Common myeloid progenitor, CD34-positive (primary cell): ENCODE results near the gene MYT1.
A peak's percentile ranks its signal among the peaks of the same experiment; 100 is the strongest.
"Not testable (repeated sequence)": the region's sequence is repeated elsewhere in the genome, so short reads cannot be mapped to it uniquely, and the experiment has no call there.

Experiments
- CTCF ChIA-PET: fragments of 350-600 bp; sonication (Branson Sonifier 250); formaldehyde crosslinking; loops from one replicate; lab custom pipeline; 2021; ENCODE audit warnings: antibody characterized with exemption; lab: Charles Lee
- POLR2A ChIA-PET: fragments of 350-600 bp; sonication (Branson Sonifier 250); formaldehyde crosslinking; loops from one replicate; lab custom pipeline; 2021; ENCODE audit warnings: antibody characterized with exemption; lab: Charles Lee
- DNase-seq, 3 donors: peaks; one replicate each; pipeline versions ENCODE4 v3.0.0 to v3.0.0-alpha.2; 2013
- H3K27ac ChIP-seq, 2 experiments: 1 replicate in 1 of 2; 2 replicates in 1 of 2; pipeline ENCODE4 v1.7.0; 2013; ENCODE audit warnings: inconsistent platforms in 2 of 2, low read length in 2 of 2, mild to moderate bottlenecking in 2 of 2, low read depth in 1 of 2, moderate library complexity in 1 of 2; ENCODE audit not compliant: severe bottlenecking in 2 of 2, insufficient read depth in 1 of 2, poor library complexity in 1 of 2
- H3K27me3 ChIP-seq, 5 experiments: replicated peaks in 2 of 5; 1 replicate in 3 of 5; 2 replicates in 2 of 5; pipeline versions ENCODE4 v1.6.1 to v1.7.0; 2013; ENCODE audit warnings: low read length in 4 of 5, mild to moderate bottlenecking in 2 of 5, moderate library complexity in 2 of 5, inconsistent platforms in 1 of 5; ENCODE audit not compliant: insufficient read depth in 5 of 5, control insufficient read depth in 4 of 5
- H3K36me3 ChIP-seq, 4 experiments: 1 replicate in 2 of 4; 2 replicates in 2 of 4; pipeline versions ENCODE4 v1.6.1 to v1.7.0; 2013; ENCODE audit warnings: low read length in 3 of 4, control low read depth in 1 of 4, mild to moderate bottlenecking in 1 of 4; ENCODE audit not compliant: control insufficient read depth in 4 of 4, insufficient read depth in 4 of 4
- H3K4me1 ChIP-seq, 4 experiments: 1 replicate in 3 of 4; 2 replicates in 1 of 4; pipeline versions ENCODE4 v1.6.1 to v1.7.1; 2013; ENCODE audit warnings: low read length in 3 of 4, mild to moderate bottlenecking in 3 of 4, control low read depth in 1 of 4, inconsistent platforms in 1 of 4, moderate library complexity in 1 of 4; ENCODE audit not compliant: control insufficient read depth in 4 of 4, insufficient read depth in 4 of 4; ENCODE audit errors: control extremely low read depth in 1 of 4
- H3K4me3 ChIP-seq, 7 experiments: 1 replicate in 4 of 7; 2 replicates in 3 of 7; pipeline versions ENCODE4 v1.5.1 to v1.7.0; 2013; ENCODE audit warnings: mild to moderate bottlenecking in 7 of 7, low read length in 6 of 7, moderate library complexity in 6 of 7, inconsistent platforms in 2 of 7, low read depth in 2 of 7, control low read depth in 1 of 7; ENCODE audit not compliant: insufficient read depth in 4 of 7, control insufficient read depth in 1 of 7; ENCODE audit errors: extremely low read depth in 1 of 7
- H3K9me3 ChIP-seq, 5 experiments: 1 replicate in 4 of 5; 2 replicates in 1 of 5; pipeline versions ENCODE4 v1.6.1 to v1.7.1; 2013; ENCODE audit warnings: low read length in 4 of 5, mild to moderate bottlenecking in 2 of 5, inconsistent platforms in 1 of 5, low read depth in 1 of 5, moderate library complexity in 1 of 5; ENCODE audit not compliant: control insufficient read depth in 4 of 5, insufficient read depth in 2 of 5; ENCODE audit errors: control extremely low read depth in 1 of 5
- WGBS: methylation state at CpG from one replicate; pipeline ENCODE4 v1.1.5; 2013; ENCODE audit not compliant: insufficient coverage; 5-methylcytosine and 5-hydroxymethylcytosine counted together

The MYT1 gene

GRCh38 chr20:64119681-64120341 lies 44.4 kb upstream of the MYT1 start:
- Histone ChIP-seq H3K4me3 (peak overlapping the region in 5 of 7 experiments; percentile 13 to 55 (median 43)), H3K27ac (no peak overlapping the region), H3K36me3 (no peaks in the 10 kb centered on the region), H3K9me3 (no peaks in the 10 kb centered on the region), H3K27me3 (peaks cover 0 to 2% (median 0%) of the 10 kb centered on the region in 5 experiments), H3K4me1 (peaks cover 0 to 14% (median 13%) of the 10 kb centered on the region in 4 experiments)
- WGBS = 76% methylated on average over 10 of the region's 14 CpGs
- POLR2A ChIA-PET = interaction anchor here (0.7 to 1.1 kb wide), 2 partner anchors 47 to 81 kb away, joined by 3 to 4 read pairs; no protein-coding TSS in a partner anchor
- DNase-seq = no peak
- CTCF ChIA-PET = interaction anchor here (0.7 to 9.6 kb wide), 15 partner anchors 11 to 140 kb away, joined by 3 to 178 read pairs (median 10); partner anchors contain the start of genes LKAAEAR1, NPBWR2, OPRL1 and RGS19

GRCh38 chr20:64121586-64121985 lies 42.7 kb upstream of the MYT1 start:
- 96% methylated on average over 9 of the region's 12 CpGs for WGBS
- H3K4me3 ChIP-seq = no peak overlapping the region
- no peak for DNase-seq
- POLR2A ChIA-PET = no interaction called here
- CTCF ChIA-PET = interaction anchor here (1.3 to 9.6 kb wide), 10 partner anchors 13 to 214 kb away, joined by 3 to 178 read pairs (median 16); partner anchors contain the start of genes LKAAEAR1, NPBWR2, OPRL1 and RGS19
- H3K9me3 ChIP-seq = no peaks in the 10 kb centered on the region
- no peak overlapping the region for H3K27ac ChIP-seq
- H3K36me3 ChIP-seq = no peaks in the 10 kb centered on the region
- H3K4me1 ChIP-seq = peaks cover 0 to 14% (median 13%) of the 10 kb centered on the region in 4 experiments
- peaks cover 0 to 2% (median 0%) of the 10 kb centered on the region in 5 experiments for H3K27me3 ChIP-seq

- H3K27ac ChIP-seq, POLR2A ChIA-PET: not testable (repeated sequence)
- H3K4me1 ChIP-seq = peaks cover 0 to 14% (median 13%) of the 10 kb centered on the region in 4 experiments
Measured at GRCh38 chr20:64122927-64123326, 41.3 kb upstream of the MYT1 start.

GRCh38 chr20:64123517-64123916 lies 40.7 kb upstream of the MYT1 start:
- CTCF ChIA-PET = interaction anchor here (6.2 kb wide), 1 partner anchor 15 kb away, joined by 67 read pairs; the partner anchor contains the start of gene NPBWR2
- POLR2A ChIA-PET, H3K27me3 ChIP-seq, H3K9me3 ChIP-seq, DNase-seq, H3K36me3 ChIP-seq, H3K27ac ChIP-seq, H3K4me3 ChIP-seq: not testable (repeated sequence)
- 98% methylated on average over 11 of the region's 11 CpGs for WGBS
- H3K4me1 ChIP-seq = peaks cover 0 to 14% (median 13%) of the 10 kb centered on the region in 4 experiments

More at GRCh38 chr20:64122927-64123326, 41.3 kb upstream of the MYT1 start:
- DNase-seq, H3K9me3 ChIP-seq, H3K36me3 ChIP-seq, H3K27me3 ChIP-seq, H3K4me3 ChIP-seq: not testable (repeated sequence)
- CTCF ChIA-PET = interaction anchor here (1.5 to 9.6 kb wide), 3 partner anchors 14 to 45 kb away, joined by 4 to 178 read pairs (median 67); partner anchors contain the start of genes LKAAEAR1, NPBWR2, OPRL1 and RGS19
- 96% methylated on average over 11 of the region's 11 CpGs for WGBS

GRCh38 chr20:64129146-64129782 lies 35.0 kb upstream of the MYT1 start:
- Histone ChIP-seq H3K27me3 (peaks cover 0 to 4% (median 0%) of the 10 kb centered on the region in 5 experiments), H3K36me3 (no peaks in the 10 kb centered on the region), H3K9me3 (no peaks in the 10 kb centered on the region), H3K27ac (no peak overlapping the region), H3K4me1 (no peaks in the 10 kb centered on the region), H3K4me3 (no peak overlapping the region)
- 97% methylated on average over 10 of the region's 11 CpGs for WGBS
- CTCF ChIA-PET = no interaction called here
- POLR2A ChIA-PET = no interaction called here
- no peak for DNase-seq

GRCh38 chr20:64130271-64130670 lies 34.0 kb upstream of the MYT1 start:
- POLR2A ChIA-PET = no interaction called here
- Histone ChIP-seq H3K36me3 (no peaks in the 10 kb centered on the region), H3K4me1 (no peaks in the 10 kb centered on the region), H3K4me3 (no peak overlapping the region), H3K27ac (no peak overlapping the region), H3K9me3 (no peaks in the 10 kb centered on the region), H3K27me3 (peaks cover 0 to 2% (median 0%) of the 10 kb centered on the region in 5 experiments)
- DNase-seq = no peak
- WGBS = 81% methylated on average over 4 of the region's 5 CpGs
- CTCF ChIA-PET = no interaction called here

DNA sequence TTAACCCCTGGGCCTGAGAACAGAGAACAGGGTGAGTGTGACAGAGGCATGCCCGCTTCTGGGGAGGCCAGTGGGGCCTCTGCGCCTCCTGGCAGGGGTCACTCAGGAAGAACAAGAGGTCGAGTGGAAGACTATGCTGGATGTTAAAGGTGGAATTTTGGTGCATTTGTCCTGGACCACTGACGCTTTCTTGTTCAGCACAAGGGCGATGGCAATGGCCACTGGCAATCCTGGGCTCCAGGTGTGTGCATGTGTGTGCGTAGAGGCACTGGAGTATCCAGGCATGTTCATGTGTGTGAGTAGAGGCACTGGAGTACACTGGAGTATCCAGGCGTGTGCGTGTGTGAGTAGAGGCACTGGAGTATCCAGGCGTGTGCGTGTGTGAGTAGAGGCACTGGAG lies 33.4 kb upstream of the MYT1 start:
- H3K27ac ChIP-seq = no peak overlapping the region
- ChIA-PET CTCF (no interaction called here), POLR2A (no interaction called here)
- 89% methylated on average over 8 of the region's 10 CpGs for WGBS
- H3K4me1 ChIP-seq = no peaks in the 10 kb centered on the region
- no peak overlapping the region for H3K4me3 ChIP-seq
- peaks cover 0 to 2% (median 0%) of the 10 kb centered on the region in 5 experiments for H3K27me3 ChIP-seq
- no peaks in the 10 kb centered on the region for H3K9me3 ChIP-seq
- H3K36me3 ChIP-seq = no peaks in the 10 kb centered on the region
- DNase-seq = no peak
